ENCODE results near the gene TUBG1. TPM values are rescaled to one million over a fixed set of nuclear protein-coding genes. Genes with fewer than 3 reads are reported as not detected.
"Not testable (repeated sequence)": the region's sequence is repeated elsewhere in the genome, so short reads cannot be mapped to it uniquely, and the experiment has no call there.

The TUBG1 gene
- polyA plus RNA-seq, 3 donors: 53.5 to 63.6 (median 54.5) TPM

DNA sequence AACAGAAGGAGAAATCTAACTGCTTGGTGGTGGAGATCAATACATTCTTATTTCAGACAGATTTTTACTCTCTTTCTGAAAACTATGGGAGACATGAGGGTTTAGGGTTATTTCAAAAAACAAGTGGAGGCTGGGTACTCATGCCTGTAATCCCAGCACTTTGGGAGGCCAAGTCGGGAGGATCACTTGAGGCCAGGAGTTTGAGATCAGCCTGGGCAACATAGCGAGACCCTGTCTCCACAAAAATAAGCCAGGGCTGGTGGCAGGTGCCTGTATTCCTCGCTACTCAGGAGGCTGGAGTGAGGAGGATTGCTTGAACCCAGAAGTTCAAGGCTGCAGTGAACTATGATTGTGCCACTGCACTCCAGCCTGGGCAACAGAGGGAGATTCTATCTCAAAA lies 12.5 kb downstream of the TUBG1 start:
- DNase-seq (ENCODE audit: low read depth in 3 of 3, low spot score in 2 of 3): not testable (repeated sequence)

DNA sequence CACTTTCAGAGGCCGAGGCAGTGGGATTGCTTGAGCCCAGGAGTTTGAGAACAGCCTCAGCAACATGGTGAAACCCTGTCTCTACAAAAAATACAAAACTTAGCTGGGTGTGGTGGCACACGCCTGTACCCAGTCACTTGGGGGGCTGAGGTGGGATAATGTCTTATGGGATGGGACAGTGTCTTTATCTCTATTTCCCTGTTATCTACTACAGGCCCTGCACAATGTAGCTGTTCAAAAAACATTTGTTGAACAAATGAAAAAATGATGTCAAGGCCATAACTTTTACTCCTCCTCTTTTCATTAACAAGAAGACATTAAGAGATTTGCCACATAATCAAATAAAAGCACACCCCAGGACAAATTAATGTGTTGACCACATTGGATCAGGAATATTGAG lies 13.8 kb downstream of the TUBG1 start:
- DNase-seq (ENCODE audit: low read depth in 3 of 3, low spot score in 2 of 3): no peak

DNA sequence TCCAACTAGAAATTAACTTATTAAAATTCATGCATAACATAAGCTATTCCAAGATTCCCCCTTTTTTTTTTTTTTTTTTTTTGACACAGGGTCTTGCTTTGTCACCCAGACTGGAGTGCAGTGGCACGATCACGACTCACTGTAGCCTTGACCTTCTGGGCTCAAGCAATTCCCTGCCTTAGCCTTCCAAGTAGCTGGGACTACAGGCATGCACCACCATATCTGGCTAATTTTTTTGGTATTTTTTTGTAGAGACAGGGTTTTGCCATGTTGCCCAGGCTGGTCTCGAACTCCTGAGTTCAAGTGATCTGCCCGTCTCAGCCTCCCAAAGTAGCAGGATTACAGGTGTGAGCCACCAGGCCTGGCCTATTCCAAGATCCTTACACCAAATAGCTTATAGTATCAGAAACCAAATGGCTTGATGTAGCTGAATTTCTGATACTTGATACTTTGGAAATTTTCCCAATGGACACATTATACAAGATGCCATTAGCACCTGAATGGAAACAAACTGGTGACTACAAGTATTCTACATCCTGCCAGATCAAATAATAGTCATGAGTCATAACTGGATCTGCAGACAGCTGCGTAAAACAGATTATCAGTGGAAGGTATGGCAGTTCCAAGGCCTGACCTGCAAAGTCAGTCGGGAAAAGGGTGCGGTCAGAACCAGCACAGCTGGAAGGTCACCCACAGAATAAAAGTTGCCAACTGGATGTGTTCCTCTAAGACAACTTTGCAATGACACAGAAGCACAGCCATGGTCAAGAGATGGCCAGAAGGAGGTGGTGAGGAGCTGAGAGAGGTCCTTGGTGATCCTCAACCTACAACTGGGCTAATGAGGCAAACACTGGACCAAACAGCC lies 14.5 kb downstream of the TUBG1 start:
- no peak for DNase-seq (ENCODE audit: low read depth in 3 of 3, low spot score in 2 of 3)

DNA sequence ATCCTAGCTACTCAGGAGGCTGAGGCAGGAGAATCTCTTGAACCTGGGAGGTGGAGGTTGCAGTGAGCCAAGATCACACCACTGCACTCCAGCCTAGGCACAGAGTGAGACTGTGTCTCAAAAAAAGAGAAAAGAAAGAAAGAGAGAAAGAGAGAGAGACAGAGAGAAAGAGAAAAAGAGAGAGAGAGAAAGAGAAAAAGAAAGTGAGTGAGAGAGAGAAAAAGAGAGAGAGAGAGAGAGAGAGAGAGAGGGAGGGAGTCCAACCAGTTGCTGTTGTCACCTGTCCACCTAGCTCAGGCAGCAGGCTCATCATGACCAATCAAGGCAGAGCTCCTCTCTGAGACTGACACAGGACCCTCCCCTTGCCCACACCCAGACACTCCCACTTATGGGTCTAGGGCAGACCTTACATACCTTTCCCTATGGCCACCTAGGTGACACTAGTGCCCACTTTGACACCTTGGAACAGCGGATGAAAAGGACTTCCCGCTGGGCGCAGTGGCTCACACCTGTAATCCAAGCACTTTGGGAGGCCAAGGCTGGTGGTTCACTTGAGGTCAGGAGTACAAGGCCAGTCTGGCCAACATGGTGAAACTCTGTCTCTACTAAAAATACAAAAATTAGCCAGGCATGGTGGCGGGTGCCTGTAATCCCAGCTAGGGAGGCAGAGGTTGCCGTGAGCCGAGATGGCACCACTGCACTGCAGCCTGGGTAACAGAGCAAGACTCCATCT lies 17.7 kb downstream of the TUBG1 start:
- not testable (repeated sequence) for DNase-seq (ENCODE audit: low read depth in 3 of 3, low spot score in 2 of 3)

DNA sequence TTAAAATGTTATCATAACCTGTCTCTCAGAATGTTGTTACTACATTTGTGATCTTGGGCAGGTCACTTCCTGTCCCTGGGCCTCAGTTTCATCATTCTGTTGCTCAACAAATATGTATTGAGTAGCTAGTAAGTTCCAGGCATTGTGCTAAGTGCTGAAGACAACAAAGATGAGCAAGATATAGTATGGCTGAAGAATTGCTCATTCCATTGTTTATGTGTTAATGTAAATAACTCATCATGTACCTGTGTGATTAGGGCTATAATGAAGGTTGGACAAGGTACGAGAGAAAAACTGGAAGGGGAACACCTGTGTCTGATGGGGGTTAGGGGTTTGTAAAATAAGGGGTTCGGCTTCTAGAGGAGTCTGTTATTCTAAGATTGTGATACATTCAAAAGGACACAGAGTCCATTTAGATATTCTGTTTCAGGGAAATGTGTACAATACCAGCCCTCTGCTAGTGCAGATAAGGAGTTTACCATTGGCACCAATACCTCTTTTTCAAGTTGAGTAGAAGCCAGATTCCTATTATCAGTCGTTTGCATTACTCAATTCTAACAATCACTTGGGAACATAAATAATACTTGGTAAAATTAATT lies 20.0 kb downstream of the TUBG1 start:
- no peak for DNase-seq (ENCODE audit: low read depth in 3 of 3, low spot score in 2 of 3)

DNA sequence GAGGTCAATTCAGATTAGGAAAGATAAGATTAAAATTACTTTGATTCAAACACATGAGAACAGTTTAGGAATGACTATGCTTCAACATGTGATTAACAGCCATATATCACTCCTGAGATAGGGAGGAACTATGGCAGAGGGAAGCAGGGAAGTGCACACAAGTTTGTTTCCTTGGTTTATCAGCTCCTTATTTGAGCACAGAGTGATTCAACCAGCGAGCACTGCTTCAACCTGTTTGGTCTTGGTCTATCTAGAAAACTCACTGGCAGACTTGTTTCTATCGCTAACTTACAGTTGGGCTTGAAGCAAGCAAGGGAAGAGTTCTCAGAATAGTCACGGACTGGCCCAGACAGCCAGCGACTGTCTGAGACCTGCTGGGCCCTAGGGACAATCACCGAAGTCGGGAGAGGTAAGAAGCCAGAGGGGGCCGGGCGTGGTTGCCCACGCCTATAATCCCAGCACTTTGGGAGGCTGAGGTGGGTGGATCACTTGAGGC lies 23.5 kb downstream of the TUBG1 start:
- DNase-seq (ENCODE audit: low read depth in 3 of 3, low spot score in 2 of 3): no peak

DNA sequence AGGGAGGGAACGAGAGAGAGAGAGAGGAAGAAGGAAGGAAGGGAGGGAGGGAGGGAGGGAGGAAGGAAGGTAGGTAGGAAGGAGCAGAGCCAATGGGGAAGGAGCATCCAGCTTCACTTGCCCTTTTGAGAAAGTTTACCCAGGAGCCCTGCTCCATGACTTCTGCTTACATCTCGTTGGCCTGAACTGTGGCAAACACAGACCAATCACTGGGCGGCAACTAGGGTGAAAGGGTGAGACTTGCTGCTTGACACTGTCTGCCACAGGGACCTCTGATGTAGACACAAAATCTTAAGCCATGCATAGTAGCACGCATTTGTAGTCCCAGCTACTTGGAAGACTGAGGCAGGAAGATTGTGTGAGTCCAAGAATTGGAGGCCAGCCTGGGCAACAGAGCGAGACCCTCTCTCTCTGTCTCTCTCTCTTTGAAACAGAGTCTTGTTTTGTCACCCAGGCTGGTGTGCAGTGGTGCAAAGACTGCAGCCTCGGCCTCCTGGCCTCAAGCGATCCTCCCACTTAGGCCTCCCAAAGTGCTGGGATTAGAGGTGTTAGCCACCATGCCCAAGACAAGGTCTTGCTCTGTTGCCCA lies 30.1 kb downstream of the TUBG1 start:
- no peak for DNase-seq (ENCODE audit: low read depth in 3 of 3, low spot score in 2 of 3)

DNA sequence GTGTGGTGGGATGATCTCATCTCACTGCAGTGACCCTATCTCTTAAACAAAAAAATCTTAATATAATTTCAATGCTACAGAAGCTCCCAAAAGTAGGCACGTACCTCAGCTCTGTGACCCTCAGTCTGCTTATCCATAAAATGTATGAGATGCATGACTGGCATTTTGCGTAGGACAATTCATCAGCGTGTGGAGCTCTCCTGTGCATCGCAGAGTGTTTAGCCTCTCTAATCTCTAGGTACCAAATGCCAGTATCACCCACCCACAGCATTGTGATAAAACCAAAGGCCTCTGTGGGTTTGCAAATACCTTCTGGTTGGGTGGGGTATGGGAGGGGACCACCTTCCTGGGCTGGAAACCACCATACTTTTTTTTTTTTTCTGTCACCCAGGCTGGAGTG lies 30.6 kb downstream of the TUBG1 start:
- DNase-seq (ENCODE audit: low read depth in 3 of 3, low spot score in 2 of 3): no peak

DNA sequence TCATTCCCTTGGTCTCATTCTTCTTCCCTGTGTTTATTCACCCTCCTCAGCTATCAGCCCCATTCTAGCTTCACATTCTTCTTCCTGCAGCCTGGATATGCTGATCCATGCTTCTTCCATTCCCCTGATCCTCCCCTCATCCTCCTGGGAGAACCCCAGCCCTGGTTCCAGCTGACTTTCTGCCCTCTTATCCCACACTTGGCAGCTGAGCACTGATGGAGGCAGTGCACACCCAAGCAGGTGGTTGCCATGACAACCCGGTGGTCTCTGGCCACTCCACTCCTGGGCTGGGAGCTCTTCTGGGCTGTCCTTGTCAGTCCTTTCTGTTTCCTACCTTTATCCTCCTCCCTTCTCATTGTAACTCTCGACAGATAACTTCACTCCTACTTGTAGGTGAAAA lies 32.9 kb downstream of the TUBG1 start:
- no peak for DNase-seq (ENCODE audit: low read depth in 3 of 3, low spot score in 2 of 3)

DNA sequence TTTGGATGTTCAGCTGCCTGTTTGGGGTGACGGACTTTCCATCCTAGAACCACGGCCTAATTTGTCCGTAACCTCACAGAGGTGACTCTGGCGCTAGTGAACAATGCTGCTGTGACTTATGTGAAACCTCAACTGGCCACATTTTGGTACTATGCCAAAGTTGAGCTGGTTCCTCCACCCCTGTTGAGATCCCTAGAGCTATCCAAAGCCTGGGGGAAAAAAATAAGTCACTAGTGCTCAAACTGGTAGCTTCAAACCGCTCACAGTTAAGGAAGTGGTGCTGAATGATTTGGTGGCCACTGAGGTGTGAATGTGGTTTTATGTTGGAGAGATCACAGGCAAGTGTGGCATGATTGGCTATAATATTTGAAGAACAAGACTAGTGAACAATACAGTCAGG lies 38.3 kb downstream of the TUBG1 start:
- no peak for DNase-seq (ENCODE audit: low read depth in 3 of 3, low spot score in 2 of 3)

DNA sequence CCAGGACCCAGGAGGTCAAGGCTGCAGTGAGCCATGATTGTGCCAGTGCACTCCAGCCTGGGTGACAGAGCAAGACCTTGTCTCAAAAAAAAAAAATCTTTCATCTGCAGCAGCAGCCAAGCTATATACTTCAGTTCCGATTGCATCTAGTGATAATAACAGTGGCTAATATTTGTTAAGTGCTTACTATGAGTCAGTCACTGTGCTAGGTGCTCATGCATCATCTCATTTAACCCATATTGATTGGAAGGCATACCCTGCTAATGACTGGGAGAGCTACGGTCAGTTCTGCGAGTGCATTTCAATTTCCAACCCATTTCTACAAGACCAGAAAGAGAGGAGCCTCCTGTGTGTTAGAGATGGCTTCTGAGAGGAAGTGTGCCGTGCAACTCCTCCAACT lies 41.9 kb downstream of the TUBG1 start:
- no peak for DNase-seq (ENCODE audit: low read depth in 3 of 3, low spot score in 2 of 3)

DNA sequence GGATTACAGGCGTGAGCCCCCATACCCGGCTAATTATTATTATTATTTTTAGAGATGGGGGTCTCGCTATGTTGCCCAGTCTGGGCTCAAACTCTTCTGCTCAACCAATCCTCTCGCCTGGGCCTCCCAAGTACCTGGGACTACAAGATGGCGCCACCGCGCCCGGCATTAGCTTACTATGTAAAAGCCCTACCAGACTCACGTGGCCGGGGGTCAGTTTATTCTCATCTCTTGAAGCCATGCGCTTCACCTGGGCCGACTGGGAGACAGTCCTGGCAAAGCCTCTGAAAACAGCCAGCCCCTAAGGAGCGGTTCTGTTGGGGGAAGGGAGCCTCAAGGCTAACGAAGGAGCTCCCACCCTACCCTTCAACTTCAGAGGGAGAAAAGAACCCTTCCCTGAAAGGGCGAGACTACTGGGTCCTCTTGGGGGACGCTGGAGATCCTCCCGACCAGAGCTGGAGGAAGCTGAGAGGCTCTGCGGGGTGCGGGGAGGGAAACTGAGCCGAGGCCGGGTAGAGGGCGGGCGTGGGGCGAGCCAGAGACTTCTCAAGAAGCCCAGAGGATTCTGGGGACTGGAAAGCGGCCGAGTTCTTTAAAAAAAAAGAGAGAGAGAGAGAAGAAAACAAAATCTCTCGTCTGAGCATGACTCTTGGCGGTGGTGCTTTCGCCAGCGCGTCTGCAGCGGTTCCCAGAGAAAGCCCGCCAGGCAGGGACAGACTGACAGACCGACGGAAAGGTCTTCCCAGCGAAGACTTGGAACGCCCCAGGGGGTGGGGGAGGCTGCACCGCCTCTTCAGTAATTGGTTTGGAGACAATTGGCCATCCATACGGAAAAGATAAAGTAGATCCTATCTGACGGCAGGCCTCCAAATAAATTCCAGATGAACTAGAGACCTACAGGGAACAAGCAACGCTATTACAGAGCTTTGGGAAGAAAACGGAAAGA lies 44.0 kb downstream of the TUBG1 start:
- peak in 1 of 3 donors; percentile 31 for DNase-seq (ENCODE audit: low read depth in 3 of 3, low spot score in 2 of 3)

DNA sequence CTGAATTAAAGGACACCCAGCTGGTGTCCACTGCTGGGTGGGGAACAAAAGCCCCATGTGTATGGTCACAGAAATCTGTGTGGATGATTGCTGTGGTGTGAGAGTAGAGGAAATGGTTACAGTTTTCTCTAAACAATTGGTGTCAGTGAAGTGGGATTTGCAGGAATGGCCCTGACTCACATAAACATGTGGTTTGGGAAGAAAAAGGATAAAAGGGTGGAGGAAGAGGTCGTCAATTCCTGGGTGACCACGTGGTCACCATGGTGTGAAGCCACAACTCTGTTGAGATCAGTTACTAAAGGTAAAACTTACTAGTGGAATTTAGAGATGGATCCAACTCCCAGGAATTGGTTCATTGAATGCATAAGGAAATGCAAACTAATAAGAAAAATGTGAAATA lies 46.0 kb downstream of the TUBG1 start:
- DNase-seq (ENCODE audit: low read depth in 3 of 3, low spot score in 2 of 3): no peak

DNA sequence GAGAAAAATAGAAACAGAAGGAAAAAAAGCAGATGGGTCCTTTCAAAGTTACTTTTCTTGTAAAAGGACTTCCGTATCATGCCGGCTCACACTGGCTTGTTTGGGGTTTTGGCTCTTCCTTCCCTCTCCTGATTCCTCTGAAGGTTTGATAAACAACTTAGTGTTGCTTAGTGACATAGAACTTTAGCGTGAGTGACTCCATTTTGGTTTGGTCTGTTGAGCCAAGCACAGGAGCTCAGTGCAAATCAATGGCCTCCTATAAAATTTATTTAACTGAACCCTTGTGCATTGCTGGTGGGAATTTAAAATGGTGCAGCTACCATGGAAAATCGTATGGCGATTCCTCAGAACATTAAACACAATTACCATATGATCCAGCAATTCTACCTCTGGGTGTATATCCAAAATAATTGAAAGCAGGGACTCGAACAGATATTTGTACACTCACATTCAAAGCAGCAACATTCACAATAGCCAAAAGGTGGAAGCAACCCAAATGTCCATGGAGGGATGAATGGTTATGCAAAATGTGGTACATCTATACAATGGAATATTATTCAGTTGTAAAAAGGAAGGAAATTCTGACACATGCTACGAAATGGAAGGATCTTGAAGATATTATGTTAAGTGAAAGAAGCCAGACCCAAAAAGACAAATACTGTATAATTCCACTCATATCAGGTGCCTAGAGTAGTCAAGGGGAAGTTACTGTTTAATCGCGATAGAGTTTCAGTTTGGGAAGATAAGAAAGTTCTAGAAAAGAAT lies 48.5 kb downstream of the TUBG1 start:
- no peak for DNase-seq (ENCODE audit: low read depth in 3 of 3, low spot score in 2 of 3)

DNA sequence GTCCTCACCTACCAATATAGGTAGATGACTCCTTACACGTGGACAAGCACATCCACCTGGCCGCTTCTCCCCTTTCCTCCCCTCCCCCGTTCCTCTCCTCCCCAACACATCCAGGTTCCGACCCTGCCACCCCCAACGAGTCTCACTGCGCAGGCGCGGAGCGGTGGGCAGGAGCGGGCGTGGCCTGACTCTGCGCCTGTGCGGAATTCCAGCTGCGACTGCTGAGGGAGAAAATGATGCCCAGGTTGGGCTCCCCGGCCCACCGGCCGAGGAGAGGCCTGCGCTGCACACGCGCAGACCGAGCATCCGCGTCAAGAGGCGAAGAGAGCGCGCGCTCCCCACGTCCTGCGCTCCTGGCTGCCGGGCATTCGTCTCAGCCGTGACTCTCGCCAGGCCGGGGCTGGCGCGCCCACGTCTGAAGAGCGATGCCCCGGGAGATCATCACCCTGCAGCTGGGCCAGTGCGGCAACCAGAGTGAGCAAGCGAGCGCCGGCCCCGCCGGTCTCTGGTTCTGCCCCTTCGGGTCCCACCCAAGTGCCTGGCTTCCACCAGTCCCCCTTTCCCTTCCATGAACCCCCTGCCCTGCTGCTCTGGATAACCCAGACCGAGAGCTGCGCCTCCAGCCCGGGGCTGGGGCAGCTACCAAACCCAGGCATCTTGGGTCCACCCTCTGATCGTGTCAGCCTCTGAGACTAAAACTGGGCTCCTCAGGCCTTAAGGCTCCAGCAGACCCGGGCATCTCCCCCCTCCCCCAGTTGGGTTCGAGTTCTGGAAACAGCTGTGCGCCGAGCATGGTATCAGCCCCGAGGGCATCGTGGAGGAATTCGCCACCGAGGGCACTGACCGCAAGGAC lies 49.8 kb downstream of the TUBG1 start, which contains the start of gene TUBG2:
TUBG2 (plus strand) TSS at position 206 of the 853 bp plus-strand sequence; CDS start at position 426, 220 bp downstream.
- no peak for DNase-seq (ENCODE audit: low read depth in 3 of 3, low spot score in 2 of 3)

DNA sequence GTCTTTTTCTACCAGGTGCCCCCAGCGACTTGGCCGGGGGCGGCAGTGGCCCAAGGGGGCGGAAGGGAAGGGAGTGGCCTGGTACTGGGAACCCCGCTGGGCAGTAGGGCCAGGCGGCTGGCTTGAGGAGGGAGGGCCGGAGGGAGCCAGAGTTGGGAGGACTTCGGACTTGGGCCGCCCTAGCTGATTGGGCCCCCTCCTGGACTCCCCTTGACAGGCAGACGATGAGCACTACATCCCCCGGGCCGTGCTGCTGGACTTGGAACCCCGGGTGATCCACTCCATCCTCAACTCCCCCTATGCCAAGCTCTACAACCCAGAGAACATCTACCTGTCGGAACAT lies 50.4 kb downstream of the TUBG1 start:
- DNase-seq (ENCODE audit: low read depth in 3 of 3, low spot score in 2 of 3): not testable (repeated sequence)

DNA sequence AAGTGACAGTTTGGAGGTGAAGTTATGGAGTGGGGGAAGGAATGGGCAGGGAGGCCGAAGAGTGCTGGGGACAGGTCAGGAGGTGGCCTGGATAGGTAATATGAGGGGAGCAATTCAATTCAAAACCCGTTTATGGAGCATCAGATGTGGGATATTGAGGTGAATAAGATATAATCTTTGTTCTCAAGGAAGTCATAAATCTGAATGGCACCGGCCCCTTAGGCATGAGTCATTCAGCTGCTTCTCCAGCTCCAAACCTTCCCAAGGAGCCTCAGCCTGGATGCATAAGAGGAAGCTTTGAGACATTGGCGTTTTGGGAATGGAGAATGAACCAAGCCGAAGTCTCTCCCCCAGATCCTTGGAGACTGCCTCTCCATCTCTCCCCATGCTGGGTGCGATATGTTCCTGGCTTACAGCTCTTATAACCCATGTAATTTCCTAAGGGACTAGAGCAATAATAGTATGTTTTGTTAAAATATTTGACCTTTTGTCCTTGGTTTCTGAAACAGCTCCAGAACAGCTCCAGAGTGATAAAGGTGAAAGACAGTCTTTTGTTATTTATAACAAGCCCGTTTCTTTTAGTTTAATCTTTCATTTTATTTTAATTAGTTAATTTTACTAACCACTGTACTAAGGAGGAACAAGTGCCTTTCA lies 51.3 kb downstream of the TUBG1 start:
- DNase-seq (ENCODE audit: low read depth in 3 of 3, low spot score in 2 of 3): no peak

All from right renal cortex interstitium (tissue), 3 donors.